Raji (cell line): ENCODE data around the gene PIEZO2.

Source experiments
- POLR2A ChIP-seq: IDR thresholded peaks from 2 replicates; pipeline ENCODE4 v1.6.1; 2011; ENCODE audit warnings: low read depth, low read length, control low read depth; ENCODE audit not compliant: insufficient read depth

The PIEZO2 gene

DNA sequence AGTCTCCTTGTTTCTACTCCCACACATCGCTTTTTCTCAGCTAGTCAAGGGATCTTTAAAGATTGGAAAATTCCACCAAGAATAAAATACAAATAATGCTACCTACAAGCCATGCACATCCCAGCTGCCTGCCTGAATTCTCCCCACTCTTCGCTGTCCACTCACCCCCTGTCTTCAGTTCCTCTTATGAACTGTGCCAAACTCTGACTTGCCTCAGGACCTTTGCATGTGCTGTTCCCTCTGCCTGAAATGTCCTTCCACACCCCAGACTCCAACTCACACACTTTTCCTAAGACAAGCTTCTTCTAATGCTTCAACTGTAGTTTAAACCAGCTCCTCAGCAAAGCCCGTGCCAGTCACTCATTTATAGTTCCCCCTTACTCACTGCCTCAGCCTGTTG lies 363.6 kb downstream of the PIEZO2 start:
- TF ChIP-seq POLR2A = no peak

- no peak for TF ChIP-seq POLR2A
Measured at GRCh38 chr18:10784596-10785202, 364.7 kb downstream of the PIEZO2 start.

DNA sequence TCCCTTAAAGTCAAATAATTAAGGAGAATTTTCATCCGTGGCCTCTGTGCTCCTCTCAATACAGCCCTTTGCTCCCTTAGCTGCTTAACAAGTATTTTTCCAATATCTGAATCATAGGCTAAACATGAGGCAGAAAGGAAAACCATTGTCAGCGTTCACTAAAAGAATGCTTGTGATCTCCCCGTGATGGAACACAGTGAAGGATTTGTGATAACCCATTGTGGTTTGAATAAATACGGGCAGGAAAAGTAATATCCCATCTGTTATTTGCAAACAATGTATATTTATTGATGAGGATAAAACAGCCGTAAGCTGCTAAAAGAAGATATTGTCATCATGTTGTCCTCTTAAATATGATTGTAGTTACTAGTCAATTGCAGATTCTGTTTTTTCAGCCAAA lies 365.4 kb downstream of the PIEZO2 start:
- no peak for TF ChIP-seq POLR2A

DNA sequence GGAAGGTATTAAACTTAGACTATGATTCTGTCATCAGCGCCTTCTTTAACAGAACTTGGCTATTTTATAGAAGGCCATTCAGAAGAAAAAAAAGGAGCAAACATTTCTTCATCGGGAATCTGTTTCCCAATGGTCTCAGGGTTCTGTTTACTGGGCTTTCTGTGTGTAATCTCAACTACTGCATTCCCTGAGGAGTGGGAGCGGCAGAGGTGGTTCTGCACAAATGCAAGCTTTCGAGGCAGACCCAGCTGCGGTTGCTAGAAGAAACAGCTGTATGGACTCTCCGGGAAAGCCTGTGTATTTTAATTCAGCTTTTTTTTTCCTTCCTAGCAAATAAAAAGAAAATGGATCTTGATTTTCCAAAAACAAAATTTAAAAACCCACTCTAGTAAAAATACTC lies 372.9 kb downstream of the PIEZO2 start:
- no peak for TF ChIP-seq POLR2A

GRCh38 chr18:10775026-10775425 lies 374.3 kb downstream of the PIEZO2 start:
- TF ChIP-seq POLR2A = no peak

DNA sequence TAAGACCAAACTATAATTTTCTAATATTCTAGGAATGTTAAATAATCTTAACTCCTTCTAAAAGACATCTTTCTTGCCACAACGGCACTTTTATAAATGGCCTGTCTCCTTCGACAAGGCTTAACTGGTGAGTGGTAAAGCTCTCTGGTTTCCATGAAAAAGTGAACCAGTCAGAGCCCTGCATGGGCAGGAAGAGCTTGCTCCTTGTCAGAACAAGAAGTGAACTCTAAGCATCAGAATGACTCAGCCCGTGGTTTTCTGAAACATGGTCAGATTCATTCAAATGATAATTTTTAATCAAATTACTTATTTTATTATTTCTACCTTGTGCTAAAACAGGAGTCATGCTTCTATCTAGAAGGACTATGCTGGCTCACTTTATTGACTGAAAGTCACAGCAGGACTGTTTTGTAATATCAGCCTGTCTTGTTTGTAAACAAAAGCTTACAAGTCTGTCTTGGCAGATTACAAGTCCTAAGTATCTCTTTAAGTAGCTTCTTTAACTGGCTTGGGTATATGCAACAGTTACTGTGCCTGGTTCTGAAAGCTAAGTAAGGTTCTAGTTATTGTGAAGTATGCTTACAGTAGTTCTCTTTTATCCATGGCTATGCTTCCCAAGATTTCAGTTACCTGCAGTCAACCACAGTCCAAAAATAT lies 378.2 kb downstream of the PIEZO2 start:
- TF ChIP-seq POLR2A = no peak

DNA sequence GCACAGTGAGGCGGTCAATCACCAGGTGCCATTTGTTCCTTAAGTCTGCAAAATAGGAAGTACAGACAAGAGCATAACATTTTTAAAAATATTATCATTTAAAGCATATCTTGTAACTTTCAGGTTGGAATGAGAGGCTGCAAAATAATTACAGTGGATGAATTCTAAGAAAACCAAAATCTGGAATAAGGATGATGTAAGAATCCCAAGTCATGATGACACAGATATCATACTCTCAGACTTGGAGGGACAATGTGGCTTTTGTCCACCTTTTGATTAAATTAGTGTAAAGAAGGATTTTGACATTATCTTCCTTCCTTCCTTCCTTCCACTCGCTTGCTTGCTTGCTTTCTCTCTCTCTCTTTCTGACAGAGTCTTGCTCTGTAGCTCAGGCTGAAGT lies 379.1 kb downstream of the PIEZO2 start:
- TF ChIP-seq POLR2A = no peak

DNA sequence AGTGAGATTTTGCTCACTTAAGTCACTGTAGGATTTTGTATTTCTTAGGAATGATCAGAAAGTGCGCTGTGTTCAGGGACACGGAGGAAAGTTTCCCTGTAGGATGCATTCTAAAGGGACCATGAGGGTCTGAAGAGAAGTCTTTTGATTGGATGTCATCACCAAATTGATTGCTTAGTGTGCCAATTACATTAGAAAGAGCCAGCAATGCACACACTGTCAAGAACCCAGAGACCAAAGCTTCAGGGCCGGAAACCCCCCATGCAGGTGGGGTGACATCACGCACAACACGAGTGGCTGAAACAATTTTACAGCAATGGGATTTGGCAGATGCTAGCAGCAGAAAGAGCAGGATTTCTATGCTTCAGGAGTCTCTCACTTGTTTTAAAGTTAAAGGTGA lies 381.1 kb downstream of the PIEZO2 start:
- no peak for TF ChIP-seq POLR2A

DNA sequence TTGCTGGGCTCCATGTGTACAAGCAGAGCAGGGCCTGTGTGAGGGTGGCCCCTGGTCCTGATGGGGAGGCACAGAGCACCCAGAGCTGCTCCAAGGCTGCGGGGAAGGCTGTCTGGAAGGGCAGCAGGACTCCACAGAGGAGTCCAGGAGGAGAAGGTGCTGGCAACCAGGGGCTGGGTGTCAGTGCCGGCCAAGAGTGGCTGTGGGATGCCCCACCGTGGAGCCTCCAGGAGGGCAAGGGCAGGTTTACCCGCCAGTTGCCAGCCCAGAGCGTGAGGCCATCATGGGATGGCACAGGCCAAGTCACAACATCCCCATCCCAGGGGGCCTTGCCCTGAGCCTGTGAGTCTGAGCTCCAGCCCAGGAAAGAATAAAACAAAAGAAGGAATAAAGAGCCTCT lies 381.7 kb downstream of the PIEZO2 start:
- no peak for TF ChIP-seq POLR2A

- no peak for TF ChIP-seq POLR2A
Measured at GRCh38 chr18:10760986-10761385, 388.4 kb downstream of the PIEZO2 start.

DNA sequence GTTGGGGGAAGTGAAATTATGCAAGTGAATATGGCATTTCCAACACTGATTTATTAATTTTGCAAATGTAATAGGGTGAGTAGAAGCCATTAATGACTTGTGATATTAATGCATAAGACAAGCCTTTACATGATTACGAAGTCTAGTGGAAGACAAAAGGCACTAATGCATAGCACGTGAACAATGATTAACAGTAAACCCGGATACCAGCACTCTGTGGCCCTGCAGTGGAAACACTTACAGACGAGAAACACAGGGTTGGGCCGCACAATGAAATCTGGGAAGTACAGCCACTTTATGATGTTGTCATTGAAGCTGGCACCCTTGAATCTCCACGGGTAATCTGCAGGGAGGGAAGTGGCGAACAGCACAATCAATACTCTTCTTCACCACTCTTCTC lies 390.1 kb downstream of the PIEZO2 start:
- no peak for TF ChIP-seq POLR2A

GRCh38 chr18:10757946-10758345 lies 391.4 kb downstream of the PIEZO2 start:
- TF ChIP-seq POLR2A = no peak

DNA sequence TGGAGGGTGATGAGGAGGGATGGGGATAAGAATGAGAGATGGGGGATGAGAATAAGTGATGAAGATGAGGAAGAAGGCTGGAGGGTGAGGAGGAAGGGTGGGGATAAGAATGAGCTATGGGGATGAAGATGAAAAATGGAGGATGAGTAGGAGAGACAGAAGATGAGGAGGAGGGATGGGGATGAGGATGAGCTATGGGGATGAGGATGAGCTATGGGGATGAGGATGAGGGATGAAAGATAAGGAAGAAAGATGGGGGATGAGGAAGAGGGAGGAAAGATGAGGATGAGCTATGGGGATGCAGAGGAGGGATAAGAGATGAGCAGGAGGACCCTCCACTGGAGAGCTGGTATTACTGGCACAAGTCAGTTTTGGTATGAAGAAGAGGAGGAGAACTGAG lies 392.0 kb downstream of the PIEZO2 start:
- TF ChIP-seq POLR2A = no peak

DNA sequence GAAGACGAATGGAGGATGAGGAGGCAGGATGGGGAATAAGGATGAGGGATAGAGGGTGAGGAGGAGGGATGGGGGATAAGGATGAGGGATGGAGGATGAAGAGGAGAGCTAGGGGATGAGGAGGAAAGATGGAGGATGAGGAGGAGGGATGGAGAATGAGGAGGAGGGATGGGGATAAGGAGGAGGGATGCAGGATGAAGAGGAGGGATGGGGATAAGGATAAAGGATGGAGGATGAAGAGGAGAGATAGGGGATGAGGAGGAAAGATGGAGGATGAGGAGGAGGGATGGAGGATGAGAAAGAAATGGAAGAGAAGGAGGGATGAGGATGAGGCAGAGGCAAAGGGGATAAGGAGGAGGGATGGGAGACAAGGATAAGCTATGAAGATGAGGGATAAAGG lies 393.5 kb downstream of the PIEZO2 start:
- TF ChIP-seq POLR2A = no peak

DNA sequence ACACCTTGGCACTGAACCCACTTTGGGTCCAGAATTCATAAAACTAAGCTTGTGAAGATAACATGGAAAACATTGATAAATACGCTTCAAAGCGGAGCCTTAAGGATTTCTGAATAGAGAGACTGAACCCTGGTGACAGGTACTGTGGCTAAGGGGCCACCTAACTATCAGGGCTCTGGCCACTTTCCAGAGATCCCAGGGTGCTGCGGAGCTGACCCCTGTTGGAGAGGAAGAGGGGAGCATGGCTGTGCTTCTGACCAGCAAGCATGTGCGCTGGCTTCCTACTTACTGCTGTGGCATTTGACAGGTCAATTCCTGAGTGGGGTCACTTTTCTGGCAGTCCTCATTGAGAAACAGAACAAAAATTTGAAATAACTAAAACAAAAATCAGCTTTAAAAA lies 395.2 kb downstream of the PIEZO2 start:
- no peak for TF ChIP-seq POLR2A

DNA sequence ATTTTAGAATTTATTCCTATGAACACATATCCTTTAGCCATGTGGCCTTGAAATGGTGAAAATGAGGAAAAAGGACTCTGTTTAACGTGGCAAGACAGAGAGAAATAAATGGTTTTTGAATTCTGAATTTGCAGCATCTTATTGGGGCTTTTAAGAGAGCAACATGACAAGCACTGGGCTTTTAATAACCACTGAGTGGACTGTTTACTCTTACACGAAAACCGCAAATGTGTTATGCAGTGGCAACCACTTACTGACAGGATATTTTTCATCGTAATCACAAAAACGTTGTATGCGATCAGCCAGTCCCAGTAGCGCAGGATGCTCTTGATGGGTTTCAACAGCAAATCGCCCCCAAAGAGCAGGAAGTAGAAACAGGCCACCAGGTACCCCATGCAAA lies 397.0 kb downstream of the PIEZO2 start:
- TF ChIP-seq POLR2A = no peak

GRCh38 chr18:10751653-10752052 lies 397.7 kb downstream of the PIEZO2 start:
- TF ChIP-seq POLR2A = no peak

- TF ChIP-seq POLR2A = no peak
Measured at GRCh38 chr18:10750191-10751035, 399.0 kb downstream of the PIEZO2 start.
